Measurements from ENCODE around the gene ZNF358.

GRCh38 chr19:7542556-7543348 lies 26.8 kb downstream of the ZNF358 start:
- TF ChIP-seq, protein P1, sequence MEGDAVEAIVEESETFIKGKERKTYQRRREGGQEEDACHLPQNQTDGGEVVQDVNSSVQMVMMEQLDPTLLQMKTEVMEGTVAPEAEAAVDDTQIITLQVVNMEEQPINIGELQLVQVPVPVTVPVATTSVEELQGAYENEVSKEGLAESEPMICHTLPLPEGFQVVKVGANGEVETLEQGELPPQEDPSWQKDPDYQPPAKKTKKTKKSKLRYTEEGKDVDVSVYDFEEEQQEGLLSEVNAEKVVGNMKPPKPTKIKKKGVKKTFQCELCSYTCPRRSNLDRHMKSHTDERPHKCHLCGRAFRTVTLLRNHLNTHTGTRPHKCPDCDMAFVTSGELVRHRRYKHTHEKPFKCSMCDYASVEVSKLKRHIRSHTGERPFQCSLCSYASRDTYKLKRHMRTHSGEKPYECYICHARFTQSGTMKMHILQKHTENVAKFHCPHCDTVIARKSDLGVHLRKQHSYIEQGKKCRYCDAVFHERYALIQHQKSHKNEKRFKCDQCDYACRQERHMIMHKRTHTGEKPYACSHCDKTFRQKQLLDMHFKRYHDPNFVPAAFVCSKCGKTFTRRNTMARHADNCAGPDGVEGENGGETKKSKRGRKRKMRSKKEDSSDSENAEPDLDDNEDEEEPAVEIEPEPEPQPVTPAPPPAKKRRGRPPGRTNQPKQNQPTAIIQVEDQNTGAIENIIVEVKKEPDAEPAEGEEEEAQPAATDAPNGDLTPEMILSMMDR (IDR thresholded peaks at IDR 0.05) = no peak
- no peak for TF ChIP-seq POLR2A (IDR thresholded peaks at IDR 0.05)

Measured in transverse colon (tissue), 3 donors.